Measurements from ENCODE around the gene IRX2. TPM values are rescaled to one million over a fixed set of nuclear protein-coding genes. Genes with fewer than 3 reads are reported as not detected.

The IRX2 gene
- total and polyA plus RNA-seq, 10 of the 15 experiments (the other 5 are each of a cell fraction or from before 2014, with no cell fraction given), result not detected

- ChIA-PET RAD21 (ENCODE audit: unreplicated experiment) (no interaction called here), SMC1A (ENCODE audit: uncharacterized antibody, unreplicated experiment) (no interaction called here), POLR2A (no interaction called here), CTCF (no interaction called here)
- Histone ChIP-seq H3K79me2 (ENCODE audit: control insufficient read depth, insufficient read depth, low read length) (no peaks in the 10 kb centered on the region), H2AFZ (ENCODE audit: control insufficient read depth, low read depth, low read length) (no peak overlapping the region), H3K36me3 (ENCODE audit: control insufficient read depth in 2 of 2, insufficient read depth in 2 of 2, low read length in 1 of 2) (no peaks in the 10 kb centered on the region), H3K9ac (ENCODE audit: control insufficient read depth, insufficient read depth, low read length) (no peak overlapping the region), H3K9me3 (replicated peaks; ENCODE audit: control insufficient read depth, insufficient read depth, low read length) (no peaks in the 10 kb centered on the region; the same call in 2 of the 3 replicates), H3K27me3 (replicated peaks in 1 of 2; ENCODE audit: control insufficient read depth in 2 of 2, insufficient read depth in 2 of 2, low read length in 1 of 2) (no peaks in the 10 kb centered on the region), H4K20me1 (ENCODE audit: control insufficient read depth, insufficient read depth) (no peaks in the 10 kb centered on the region), H3K27ac (ENCODE audit: control insufficient read depth, insufficient read depth) (no peak overlapping the region), H3K4me1 (ENCODE audit: control insufficient read depth, insufficient read depth, low read length) (no peaks in the 10 kb centered on the region), H3K4me2 (ENCODE audit: control insufficient read depth, insufficient read depth) (no peak overlapping the region), H3K4me3 (no peak overlapping the region)
- 42% methylated on average over 10 of the region's 10 CpGs for WGBS (ENCODE audit: insufficient coverage, insufficient replicate concordance, low lambda C conversion rate, missing lambda C conversion rate)
- FAIRE-seq (no peak), DNase-seq (ENCODE audit: low read depth, low spot score) (no peak), ATAC-seq (no peak)
- no TSS peak for BruUV-seq (replicated peaks)
- in situ Hi-C loops (cut with MboI) (no loop called here), intact Hi-C loops (cut with micrococcal nuclease; ENCODE audit: unreplicated experiment) (no loop called here)
- TF ChIP-seq ESRRA (IDR thresholded peaks at IDR 0.05; ENCODE audit: low read length), result no peak
- TF ChIP-seq PKNOX1 (IDR thresholded peaks at IDR 0.05), result no peak
- TF ChIP-seq NFYB (IDR thresholded peaks at IDR 0.05; ENCODE audit: insufficient read depth, low read depth, low read length), result no peak
- no peak for TF ChIP-seq CREM (IDR thresholded peaks at IDR 0.05; ENCODE audit: low read depth)
- TF ChIP-seq PML (IDR thresholded peaks at IDR 0.05; ENCODE audit: low read length), result no peak
- no peak for TF ChIP-seq KAT2A (conservative IDR thresholded peaks at IDR 0.05; ENCODE audit: control insufficient read depth, low read depth, low read length)
These were observed 49.9 kb downstream of the IRX2 start for GRCh38 chr5:2701592-2701991.

- no peaks in the 10 kb centered on the region for H3K4me1 ChIP-seq (ENCODE audit: control insufficient read depth, insufficient read depth, low read length)
- SMC1A ChIA-PET (ENCODE audit: uncharacterized antibody, unreplicated experiment), result no interaction called here
- H3K27me3 ChIP-seq (replicated peaks in 1 of 2; ENCODE audit: control insufficient read depth in 2 of 2, insufficient read depth in 2 of 2, low read length in 1 of 2), result no peaks in the 10 kb centered on the region
- H3K4me3 ChIP-seq, result no peak overlapping the region
- no peaks in the 10 kb centered on the region for H3K79me2 ChIP-seq (ENCODE audit: control insufficient read depth, insufficient read depth, low read length)
- no peak for ATAC-seq
- no peak overlapping the region for H3K27ac ChIP-seq (ENCODE audit: control insufficient read depth, insufficient read depth)
- intact Hi-C loops (cut with micrococcal nuclease; ENCODE audit: unreplicated experiment), result no loop called here
- CTCF ChIA-PET, result no interaction called here
- FAIRE-seq, result no peak
- no peaks in the 10 kb centered on the region; the same call in 2 of the 3 replicates for H3K9me3 ChIP-seq (replicated peaks; ENCODE audit: control insufficient read depth, insufficient read depth, low read length)
- no peak overlapping the region for H2AFZ ChIP-seq (ENCODE audit: control insufficient read depth, low read depth, low read length)
- H3K9ac ChIP-seq (ENCODE audit: control insufficient read depth, insufficient read depth, low read length), result no peak overlapping the region
- in situ Hi-C loops (cut with MboI), result no loop called here
- POLR2A ChIA-PET, result no interaction called here
- no peaks in the 10 kb centered on the region for H3K36me3 ChIP-seq (ENCODE audit: control insufficient read depth in 2 of 2, insufficient read depth in 2 of 2, low read length in 1 of 2)
- no peak overlapping the region for H3K4me2 ChIP-seq (ENCODE audit: control insufficient read depth, insufficient read depth)
- H4K20me1 ChIP-seq (ENCODE audit: control insufficient read depth, insufficient read depth), result no peaks in the 10 kb centered on the region
- 21% methylated on average over 8 of the region's 8 CpGs for WGBS (ENCODE audit: insufficient coverage, insufficient replicate concordance, low lambda C conversion rate, missing lambda C conversion rate)
- BruUV-seq (replicated peaks), result no TSS peak
- RAD21 ChIA-PET (ENCODE audit: unreplicated experiment), result no interaction called here
- no peak for DNase-seq (ENCODE audit: low read depth, low spot score)
- TF ChIP-seq TBL1XR1 (IDR thresholded peaks at IDR 0.05; ENCODE audit: low read depth, low read length) (no peak), KDM1A (IDR thresholded peaks at IDR 0.05; ENCODE audit: borderline replicate concordance) (no peak), POU2F2 (IDR thresholded peaks at IDR 0.05; ENCODE audit: borderline replicate concordance, low read depth, low read length) (no peak), BCL3 (IDR thresholded peaks at IDR 0.05; ENCODE audit: borderline replicate concordance, insufficient read depth, low read depth, low read length, poor library complexity, severe bottlenecking) (no peak), ATF3 (IDR thresholded peaks at IDR 0.05; ENCODE audit: borderline replicate concordance, extremely low read depth, low read depth, low read length) (no peak), NKRF (conservative IDR thresholded peaks at IDR 0.05) (no peak), BCL11A (IDR thresholded peaks at IDR 0.05; ENCODE audit: low read depth, low read length) (no peak)
These were observed 50.6 kb downstream of the IRX2 start for GRCh38 chr5:2700876-2701275.
